HG03066 (cell line): ENCODE data around the gene HOXC9.

ENCODE experiments used
- ATAC-seq: cut with Tn5 transposase; IDR thresholded peaks from one replicate; pipeline ENCODE4 v1.9.1; 2021; ENCODE audit warnings: low read depth; ENCODE audit not compliant: unreplicated experiment

The HOXC9 gene

DNA sequence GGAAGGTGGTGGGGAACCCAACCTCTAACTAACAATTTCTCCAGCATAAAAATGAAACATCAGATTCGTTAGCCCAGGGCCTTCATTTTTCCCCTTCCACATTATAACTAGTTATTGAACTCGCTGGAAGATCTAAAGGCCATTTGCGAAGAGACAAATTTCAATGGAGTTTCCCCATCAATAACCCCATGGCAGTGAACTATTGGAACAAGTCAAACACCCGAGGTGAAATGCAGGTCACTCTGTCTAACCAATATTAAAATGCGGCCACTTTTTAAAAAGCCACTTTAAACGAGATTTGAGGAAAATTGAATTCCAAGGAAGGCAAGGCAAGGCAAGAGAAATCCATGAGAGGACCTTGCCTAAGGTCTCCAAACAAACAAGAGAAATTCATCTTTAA, 49.1 kb downstream of the HOXC9 start:
- no peak for ATAC-seq

DNA sequence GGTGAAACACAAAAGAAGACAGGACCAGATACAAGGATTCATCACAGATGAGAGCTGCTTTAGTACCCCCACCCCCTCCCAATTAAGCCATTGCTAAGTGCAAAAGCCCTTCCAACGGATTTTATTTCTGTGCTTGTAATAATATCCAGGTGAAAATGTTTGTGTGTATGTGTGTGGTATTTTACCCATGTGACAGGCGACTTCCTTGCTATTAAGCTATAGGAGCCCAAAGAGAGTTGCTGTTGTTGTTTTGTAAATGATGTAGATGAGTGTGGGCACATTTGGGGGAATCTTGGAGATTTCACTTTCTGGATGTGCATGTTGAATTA, 50.5 kb downstream of the HOXC9 start:
- ATAC-seq: no peak

DNA sequence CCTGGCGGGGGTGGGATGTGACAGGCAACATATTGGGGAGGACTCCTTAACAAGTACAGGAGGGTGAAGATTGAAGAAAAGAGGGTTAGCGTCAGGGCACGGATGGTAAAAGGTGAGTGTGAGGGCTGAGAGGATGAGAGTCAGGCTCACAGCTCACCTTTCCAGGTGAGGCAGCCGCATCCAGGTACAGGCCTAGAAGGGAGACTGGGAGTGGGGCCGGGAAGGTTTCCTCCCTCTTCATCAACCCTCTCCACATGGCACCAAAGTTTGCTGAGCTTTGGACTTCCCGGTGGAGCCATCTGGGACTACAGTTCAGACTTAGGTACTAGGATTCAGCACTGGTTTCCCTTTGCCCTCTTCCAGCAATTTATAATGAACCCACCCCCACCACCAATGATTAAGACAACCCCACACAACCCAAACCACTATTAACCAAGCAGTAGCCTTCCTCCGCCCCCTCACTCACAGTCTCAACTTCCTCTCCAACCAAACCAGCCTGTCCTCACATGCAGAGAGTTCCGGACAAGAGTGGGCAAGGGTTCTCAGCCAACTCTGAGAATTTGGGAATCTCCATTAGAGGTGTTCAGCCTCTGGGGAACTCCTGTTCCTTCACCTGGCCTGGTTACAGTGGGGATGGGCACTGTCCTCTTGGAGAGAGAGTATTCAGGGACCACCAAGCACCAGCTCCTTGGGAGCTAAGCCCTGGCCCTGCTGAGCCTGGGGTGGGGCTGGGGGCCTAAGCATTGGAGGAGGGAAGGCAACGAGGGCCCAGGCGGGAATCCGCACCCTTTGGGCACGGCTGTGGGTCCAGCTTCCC, 51.3 kb downstream of the HOXC9 start:
- ATAC-seq: no peak

DNA sequence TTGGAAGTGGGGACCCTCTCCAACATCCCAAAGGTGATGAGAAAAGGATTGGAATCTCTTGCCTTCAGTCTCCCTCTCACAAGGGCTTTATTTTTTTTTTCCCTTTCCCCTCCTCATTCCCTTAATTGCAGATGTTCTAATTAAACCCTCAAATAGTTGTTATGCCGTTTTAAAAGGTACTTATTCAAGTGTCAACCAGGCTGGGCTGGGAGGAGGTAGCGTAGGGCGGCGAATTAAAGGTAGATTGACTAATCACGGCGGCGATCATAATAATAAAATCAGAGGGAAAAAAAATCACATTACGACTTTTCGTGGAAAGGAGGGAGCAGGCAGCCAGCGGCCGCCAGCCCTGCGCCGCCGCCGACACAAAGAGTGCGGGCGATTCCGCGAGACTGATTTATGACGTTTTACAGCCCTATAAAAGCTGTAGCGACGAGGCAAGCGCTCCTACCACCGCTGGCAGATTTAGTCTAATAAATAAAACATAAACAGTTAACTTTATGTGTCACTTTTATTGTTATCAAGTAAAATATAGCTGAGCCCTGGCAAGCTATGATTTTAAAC, 52.0 kb downstream of the HOXC9 start:
- no peak for ATAC-seq

DNA sequence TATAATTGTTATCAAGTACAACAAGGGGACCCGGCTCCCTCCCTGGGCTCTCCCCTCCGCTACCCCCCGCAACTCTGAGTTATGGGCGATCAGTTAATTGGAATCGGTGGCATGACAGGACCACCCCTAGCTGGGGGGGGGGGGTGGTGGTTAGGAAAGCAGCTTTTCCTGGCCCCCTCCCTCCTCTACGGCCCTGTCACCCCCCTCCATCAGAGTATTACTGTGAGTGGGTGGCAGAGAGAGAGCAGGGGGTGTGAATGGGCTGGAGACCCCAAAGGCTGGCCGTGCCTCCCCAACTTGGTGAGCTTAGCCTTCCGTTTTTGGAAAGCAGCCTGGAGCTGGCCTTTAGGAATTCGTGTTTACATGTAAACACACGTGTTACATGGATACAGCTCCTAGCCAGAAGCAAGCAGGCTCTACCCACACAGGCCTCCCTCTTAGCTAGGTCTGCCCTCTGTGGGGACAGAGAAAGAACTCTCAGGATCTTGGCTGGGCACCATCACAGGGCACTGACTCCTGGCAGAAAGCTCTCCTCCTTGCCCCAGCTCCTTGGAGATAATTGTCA, 52.6 kb downstream of the HOXC9 start:
- no peak for ATAC-seq
